Smooth muscle cell (in vitro differentiated cells): ENCODE data around the gene USP7. TPM values are rescaled to one million over a fixed set of nuclear protein-coding genes. Genes with fewer than 3 reads are reported as not detected.

Experiments
- DNase-seq: peaks from one replicate; lab custom pipeline; 2025; ENCODE audit not compliant: unreplicated experiment; lab: John Stamatoyannopoulos, UW
- H2AFZ ChIP-seq: fragments of 200-600 bp; sonication (generic); 2 replicates; pipeline ENCODE4 v1.6.0; 2016; ENCODE audit warnings: antibody characterized with exemption, low read depth, mild to moderate bottlenecking
- H3F3A ChIP-seq: fragments of 200-600 bp; sonication (generic); 2 replicates; pipeline ENCODE4 v1.6.0; 2017; ENCODE audit warnings: antibody characterized with exemption, low read depth
- H3K27ac ChIP-seq: fragments of 200-600 bp; sonication (generic); 2 replicates; pipeline ENCODE4 v1.5.1; 2016; ENCODE audit warnings: low read depth, mild to moderate bottlenecking
- H3K27me3 ChIP-seq: fragments of 200-600 bp; sonication (generic); 2 replicates; pipeline ENCODE4 v1.6.1; 2016; ENCODE audit warnings: low read depth, mild to moderate bottlenecking
- H3K36me3 ChIP-seq: fragments of 200-600 bp; sonication (generic); 2 replicates; pipeline ENCODE4 v1.5.1; 2016; ENCODE audit warnings: low read depth
- H3K4me1 ChIP-seq: fragments of 200-600 bp; sonication (generic); 2 replicates; pipeline ENCODE4 v1.5.1; 2016; ENCODE audit warnings: low read depth
- H3K4me2 ChIP-seq: fragments of 200-600 bp; sonication (generic); 2 replicates; pipeline ENCODE4 v1.6.0; 2016; ENCODE audit warnings: mild to moderate bottlenecking
- H3K4me3 ChIP-seq: fragments of 200-600 bp; sonication (generic); 2 replicates; pipeline ENCODE4 v1.5.1; 2016; ENCODE audit warnings: mild to moderate bottlenecking
- H3K79me2 ChIP-seq: fragments of 200-600 bp; sonication (generic); 2 replicates; pipeline ENCODE4 v1.6.0; 2016; ENCODE audit warnings: low read depth, mild to moderate bottlenecking
- H3K9ac ChIP-seq: fragments of 200-600 bp; sonication (generic); 2 replicates; pipeline ENCODE4 v1.6.0; 2016; ENCODE audit warnings: low read depth
- H3K9me3 ChIP-seq: fragments of 200-600 bp; sonication (generic); replicated peaks from 2 replicates; pipeline ENCODE4 v1.5.1; 2016; ENCODE audit warnings: low read depth
- H4K20me1 ChIP-seq: fragments of 200-600 bp; sonication (generic); 2 replicates; pipeline ENCODE4 v1.6.0; 2016; ENCODE audit warnings: low read depth
- WGBS: methylation state at CpG from one replicate; pipeline ENCODE4 v1.1.7; 2016; ENCODE audit warnings: low lambda C conversion rate; 5-methylcytosine and 5-hydroxymethylcytosine counted together
- polyA plus RNA-seq: library from polyadenylated mRNA; unstranded; fragments of >200 nt; fragmentation: Nextera tagmentation; extraction: Ambion mirVana; gene quantifications from 2 replicates; pipeline ENCODE4 v1.2.1, GENCODE V29; 2016
- total RNA-seq: library from RNA; depleted of rRNA; stranded (reverse); fragments of >200 nt; gene quantifications from 2 replicates; pipeline ENCODE4 v1.2.3, GENCODE V29; 2014
- TF ChIP-seq, protein P1 (sequence below): fragments of 200-600 bp; sonication (generic); IDR thresholded peaks from 2 replicates; pipeline ENCODE4 v1.5.1; 2017; ENCODE audit warnings: borderline replicate concordance, mild to moderate bottlenecking, antibody characterized with exemption; ENCODE audit not compliant: insufficient read depth, poor library complexity, severe bottlenecking

USP7 gene
- total and polyA plus RNA-seq, 2 experiments from 2014 or later, result 50.7 to 52.1 TPM

DNA sequence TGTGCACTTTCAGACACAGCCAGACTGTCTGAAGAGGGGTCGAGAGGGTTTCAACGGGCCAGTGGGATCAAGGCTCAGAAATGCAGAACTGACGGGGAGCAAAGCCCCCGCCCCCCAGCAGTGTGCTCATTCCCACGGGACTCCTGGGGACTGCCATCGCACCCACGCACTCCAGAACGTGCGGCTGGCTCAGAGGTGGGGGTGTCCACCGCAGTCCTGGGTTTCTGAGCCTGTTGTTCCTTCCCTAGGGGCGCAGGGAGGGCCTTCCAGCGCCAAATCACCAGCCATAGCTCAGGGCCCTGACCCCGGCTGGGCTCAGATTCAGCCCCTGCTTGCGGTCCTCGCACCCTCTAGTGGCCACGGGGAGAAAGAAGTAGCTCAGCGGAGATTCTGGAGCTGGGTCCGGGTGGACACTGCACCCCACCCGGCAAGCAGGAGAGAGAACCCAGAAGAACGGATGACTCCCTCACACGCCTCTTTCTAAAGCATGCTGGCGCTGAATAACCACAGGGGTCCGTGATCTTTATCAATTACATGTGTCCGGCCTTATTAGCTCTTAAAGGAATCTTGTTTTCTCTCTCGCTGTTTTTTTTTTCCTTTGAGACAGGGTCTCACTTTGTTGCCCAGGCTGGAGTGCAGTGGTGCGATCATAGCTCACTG is 45.0 kb upstream of the USP7 start:
- WGBS, result 18% methylated on average over 26 of the region's 26 CpGs
- peak; percentile 25 for DNase-seq

DNA sequence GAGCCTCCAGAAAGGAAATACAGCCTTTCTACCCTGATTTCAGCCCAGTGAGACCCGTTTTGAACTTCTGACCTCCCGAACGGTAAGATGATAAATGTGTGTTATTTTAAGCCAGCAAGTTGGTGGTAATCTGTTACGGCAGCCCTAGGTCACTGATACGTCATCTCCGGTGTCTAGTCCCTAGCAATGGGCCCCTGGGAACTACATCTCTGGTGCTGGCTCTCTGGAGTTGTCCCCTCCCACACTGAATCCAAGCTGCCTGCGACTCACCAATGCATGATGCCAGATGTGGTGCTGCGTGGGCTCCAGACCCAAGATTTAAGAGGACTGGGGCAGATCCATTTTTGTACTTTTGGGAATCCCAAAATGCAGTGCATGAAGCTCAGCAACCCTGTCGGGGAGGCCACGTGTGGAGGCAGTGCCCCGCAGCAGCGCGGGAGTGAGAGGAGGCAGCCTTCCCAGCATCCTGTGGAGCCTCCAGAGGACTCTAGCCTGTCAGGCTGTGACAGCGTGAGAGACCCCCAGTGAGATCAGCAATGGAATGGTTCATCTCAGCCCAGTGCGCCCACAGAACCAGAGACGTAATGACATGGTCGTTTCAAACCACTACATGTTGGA is 43.6 kb upstream of the USP7 start:
- Histone ChIP-seq H3K9me3 (no peaks in the 10 kb centered on the region), H3K9ac (no peak overlapping the region), H3F3A (no peaks in the 10 kb centered on the region), H3K79me2 (no peaks in the 10 kb centered on the region), H3K4me3 (no peak overlapping the region), H3K27me3 (no peaks in the 10 kb centered on the region), H4K20me1 (no peaks in the 10 kb centered on the region), H3K4me1 (peaks cover 4% of the 10 kb centered on the region), H2AFZ (no peak overlapping the region), H3K36me3 (no peaks in the 10 kb centered on the region), H3K4me2 (no peak overlapping the region), H3K27ac (no peak overlapping the region)
- 59% methylated on average over 17 of the region's 17 CpGs for WGBS
- no peak for DNase-seq
- TF ChIP-seq, protein P1, sequence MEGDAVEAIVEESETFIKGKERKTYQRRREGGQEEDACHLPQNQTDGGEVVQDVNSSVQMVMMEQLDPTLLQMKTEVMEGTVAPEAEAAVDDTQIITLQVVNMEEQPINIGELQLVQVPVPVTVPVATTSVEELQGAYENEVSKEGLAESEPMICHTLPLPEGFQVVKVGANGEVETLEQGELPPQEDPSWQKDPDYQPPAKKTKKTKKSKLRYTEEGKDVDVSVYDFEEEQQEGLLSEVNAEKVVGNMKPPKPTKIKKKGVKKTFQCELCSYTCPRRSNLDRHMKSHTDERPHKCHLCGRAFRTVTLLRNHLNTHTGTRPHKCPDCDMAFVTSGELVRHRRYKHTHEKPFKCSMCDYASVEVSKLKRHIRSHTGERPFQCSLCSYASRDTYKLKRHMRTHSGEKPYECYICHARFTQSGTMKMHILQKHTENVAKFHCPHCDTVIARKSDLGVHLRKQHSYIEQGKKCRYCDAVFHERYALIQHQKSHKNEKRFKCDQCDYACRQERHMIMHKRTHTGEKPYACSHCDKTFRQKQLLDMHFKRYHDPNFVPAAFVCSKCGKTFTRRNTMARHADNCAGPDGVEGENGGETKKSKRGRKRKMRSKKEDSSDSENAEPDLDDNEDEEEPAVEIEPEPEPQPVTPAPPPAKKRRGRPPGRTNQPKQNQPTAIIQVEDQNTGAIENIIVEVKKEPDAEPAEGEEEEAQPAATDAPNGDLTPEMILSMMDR, result no peak

More for the DNA sequence above, 45.0 kb upstream of the USP7 start:
- Histone ChIP-seq H3K4me3 (peak overlapping the region; percentile 6), H3K9ac (no peak overlapping the region), H3K4me1 (peaks cover 4% of the 10 kb centered on the region), H3K27ac (no peak overlapping the region), H3F3A (no peaks in the 10 kb centered on the region), H3K36me3 (no peaks in the 10 kb centered on the region), H3K4me2 (peak overlapping the region; percentile 77), H2AFZ (peak overlapping the region; percentile 82), H3K27me3 (no peaks in the 10 kb centered on the region), H3K9me3 (no peaks in the 10 kb centered on the region), H3K79me2 (no peaks in the 10 kb centered on the region), H4K20me1 (no peaks in the 10 kb centered on the region)
- TF ChIP-seq, protein P1, result peak; percentile 76

DNA sequence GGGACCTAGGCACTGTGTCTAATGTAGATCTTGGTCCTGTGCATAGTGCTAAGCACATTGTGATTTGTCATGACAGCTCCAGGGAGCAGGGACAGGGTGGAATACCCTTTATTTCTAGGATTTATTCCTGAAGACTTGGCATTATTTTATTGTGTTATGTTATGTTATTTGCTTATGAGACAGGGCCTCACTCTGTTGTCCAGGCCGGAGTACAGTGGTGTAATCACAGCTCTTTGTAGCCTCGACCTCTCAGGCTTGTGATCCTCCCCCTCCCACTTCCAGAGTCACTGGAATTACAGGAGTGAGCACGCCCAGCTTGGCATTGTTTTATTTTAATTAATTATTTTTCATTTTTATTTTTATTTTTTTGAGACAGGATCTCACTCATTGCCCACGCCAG is 40.5 kb upstream of the USP7 start:
- no peak overlapping the region for H3K4me3 ChIP-seq
- WGBS, result 91% methylated on average over 4 of the region's 4 CpGs
- no peaks in the 10 kb centered on the region for H3F3A ChIP-seq
- H3K4me2 ChIP-seq, result no peak overlapping the region
- no peaks in the 10 kb centered on the region for H3K79me2 ChIP-seq
- no peak overlapping the region for H3K9ac ChIP-seq
- TF ChIP-seq, protein P1, result no peak
- no peak overlapping the region for H2AFZ ChIP-seq
- H3K9me3 ChIP-seq, result no peaks in the 10 kb centered on the region
- H3K4me1 ChIP-seq, result peaks cover 4% of the 10 kb centered on the region
- H3K27me3 ChIP-seq, result no peaks in the 10 kb centered on the region
- H4K20me1 ChIP-seq, result no peaks in the 10 kb centered on the region
- no peaks in the 10 kb centered on the region for H3K36me3 ChIP-seq
- no peak for DNase-seq
- no peak overlapping the region for H3K27ac ChIP-seq

DNA sequence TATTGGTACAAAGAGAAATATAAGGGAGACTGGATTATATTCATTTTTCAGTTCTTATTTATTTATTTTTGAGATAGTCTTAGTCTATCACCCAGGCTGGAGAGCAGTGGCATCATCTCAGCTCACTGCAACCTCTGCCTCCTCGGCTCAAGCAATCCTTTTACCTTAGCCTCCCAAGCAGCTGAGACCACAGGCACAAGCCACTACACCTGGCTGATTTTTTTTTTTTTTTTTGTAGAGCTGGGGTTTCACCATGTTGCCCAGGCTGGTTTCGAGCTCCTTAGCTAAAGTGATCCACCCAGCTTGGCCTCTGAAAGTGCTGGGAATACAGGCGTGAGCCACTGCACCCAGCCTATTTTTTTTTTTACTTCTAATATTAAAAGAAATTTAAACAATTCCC is 40.1 kb upstream of the USP7 start:
- H3K4me1 ChIP-seq, result peaks cover 4% of the 10 kb centered on the region
- H4K20me1 ChIP-seq, result no peaks in the 10 kb centered on the region
- no peak overlapping the region for H2AFZ ChIP-seq
- H3K9ac ChIP-seq, result no peak overlapping the region
- H3K4me2 ChIP-seq, result no peak overlapping the region
- no peaks in the 10 kb centered on the region for H3K27me3 ChIP-seq
- WGBS, result 90% methylated on average over 3 of the region's 3 CpGs
- H3K27ac ChIP-seq, result no peak overlapping the region
- no peaks in the 10 kb centered on the region for H3F3A ChIP-seq
- H3K36me3 ChIP-seq, result no peaks in the 10 kb centered on the region
- DNase-seq, result no peak
- no peak overlapping the region for H3K4me3 ChIP-seq
- H3K9me3 ChIP-seq, result no peaks in the 10 kb centered on the region
- H3K79me2 ChIP-seq, result no peaks in the 10 kb centered on the region
- TF ChIP-seq, protein P1, result no peak
